ENCODE measurements around the gene ZNF606.

Gene ZNF606

DNA sequence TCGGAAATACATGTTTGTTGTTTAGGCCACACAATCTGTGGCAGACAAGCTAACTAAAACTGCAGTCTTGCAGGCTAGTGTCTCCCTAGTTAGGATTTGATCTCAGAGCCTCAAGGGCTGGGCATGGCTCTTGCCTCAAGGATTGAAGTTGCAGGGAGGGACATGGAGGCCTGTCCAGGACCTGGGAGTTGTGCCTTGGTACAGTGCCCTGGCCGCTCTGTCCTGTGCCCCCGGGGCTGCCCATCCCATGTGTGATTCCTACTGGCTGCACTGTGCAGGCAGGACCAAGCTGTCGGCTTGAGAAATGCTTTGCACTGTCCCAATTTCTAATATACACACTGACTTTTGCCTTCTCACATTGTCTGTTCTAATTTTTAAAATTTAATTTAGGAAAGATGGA is 47.6 kb downstream of the ZNF606 start:
- DNase-seq (ENCODE audit: low read depth): no peak
- H3K4me3 ChIP-seq (ENCODE audit: low read depth, low read length): no peak overlapping the region
- TF ChIP-seq, protein P1, sequence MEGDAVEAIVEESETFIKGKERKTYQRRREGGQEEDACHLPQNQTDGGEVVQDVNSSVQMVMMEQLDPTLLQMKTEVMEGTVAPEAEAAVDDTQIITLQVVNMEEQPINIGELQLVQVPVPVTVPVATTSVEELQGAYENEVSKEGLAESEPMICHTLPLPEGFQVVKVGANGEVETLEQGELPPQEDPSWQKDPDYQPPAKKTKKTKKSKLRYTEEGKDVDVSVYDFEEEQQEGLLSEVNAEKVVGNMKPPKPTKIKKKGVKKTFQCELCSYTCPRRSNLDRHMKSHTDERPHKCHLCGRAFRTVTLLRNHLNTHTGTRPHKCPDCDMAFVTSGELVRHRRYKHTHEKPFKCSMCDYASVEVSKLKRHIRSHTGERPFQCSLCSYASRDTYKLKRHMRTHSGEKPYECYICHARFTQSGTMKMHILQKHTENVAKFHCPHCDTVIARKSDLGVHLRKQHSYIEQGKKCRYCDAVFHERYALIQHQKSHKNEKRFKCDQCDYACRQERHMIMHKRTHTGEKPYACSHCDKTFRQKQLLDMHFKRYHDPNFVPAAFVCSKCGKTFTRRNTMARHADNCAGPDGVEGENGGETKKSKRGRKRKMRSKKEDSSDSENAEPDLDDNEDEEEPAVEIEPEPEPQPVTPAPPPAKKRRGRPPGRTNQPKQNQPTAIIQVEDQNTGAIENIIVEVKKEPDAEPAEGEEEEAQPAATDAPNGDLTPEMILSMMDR (IDR thresholded peaks at IDR 0.05; ENCODE audit: insufficient read depth, low read depth, low read length, missing control alignments): no peak

DNA sequence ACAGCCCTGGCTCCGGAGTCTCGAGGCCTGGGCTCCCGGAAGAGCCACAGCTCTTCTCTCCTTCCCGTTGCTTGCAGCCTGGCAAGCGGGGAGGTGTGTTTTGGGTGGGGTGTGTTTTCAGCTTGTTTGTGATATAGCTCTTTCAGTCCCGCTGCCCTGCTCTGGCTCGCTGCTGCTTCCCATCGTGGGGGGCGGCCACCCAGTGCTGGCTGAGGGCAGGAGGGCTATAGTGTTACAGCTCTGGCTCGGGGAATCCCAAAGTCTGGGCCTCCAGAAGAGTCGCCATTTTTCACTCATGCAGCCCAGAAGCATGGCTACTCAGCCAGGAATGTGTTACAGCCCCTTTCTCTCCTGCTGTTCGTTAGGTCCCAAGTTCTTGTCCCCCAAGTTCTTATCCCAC is 52.9 kb downstream of the ZNF606 start:
- TF ChIP-seq, protein P1 (IDR thresholded peaks at IDR 0.05; ENCODE audit: insufficient read depth, low read depth, low read length, missing control alignments): no peak
- no peak for DNase-seq (ENCODE audit: low read depth)
- H3K4me3 ChIP-seq (ENCODE audit: low read depth, low read length): no peak overlapping the region

DNA sequence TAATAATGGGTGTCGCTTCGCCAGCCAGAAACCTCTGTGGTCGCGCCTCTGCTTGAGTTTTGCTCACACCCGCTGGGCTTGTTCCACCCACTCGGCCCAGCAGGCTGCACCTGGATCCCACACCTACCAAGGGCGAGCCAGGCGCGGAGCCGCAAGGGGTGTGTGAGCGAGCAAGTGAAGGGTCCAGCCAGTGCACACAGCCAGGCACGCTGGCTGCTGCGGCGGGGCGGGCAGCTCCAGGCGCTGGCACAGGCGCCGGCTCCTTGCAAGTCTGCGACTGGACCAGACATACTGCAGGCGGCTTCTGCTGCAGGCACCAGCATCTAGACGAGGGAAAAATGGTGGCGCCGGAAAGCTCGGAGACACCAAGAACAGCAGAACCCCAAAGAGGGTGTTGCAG is 53.3 kb downstream of the ZNF606 start:
- no peak for DNase-seq (ENCODE audit: low read depth)
- TF ChIP-seq, protein P1 (IDR thresholded peaks at IDR 0.05; ENCODE audit: insufficient read depth, low read depth, low read length, missing control alignments): no peak
- H3K4me3 ChIP-seq (ENCODE audit: low read depth, low read length): no peak overlapping the region

DNA sequence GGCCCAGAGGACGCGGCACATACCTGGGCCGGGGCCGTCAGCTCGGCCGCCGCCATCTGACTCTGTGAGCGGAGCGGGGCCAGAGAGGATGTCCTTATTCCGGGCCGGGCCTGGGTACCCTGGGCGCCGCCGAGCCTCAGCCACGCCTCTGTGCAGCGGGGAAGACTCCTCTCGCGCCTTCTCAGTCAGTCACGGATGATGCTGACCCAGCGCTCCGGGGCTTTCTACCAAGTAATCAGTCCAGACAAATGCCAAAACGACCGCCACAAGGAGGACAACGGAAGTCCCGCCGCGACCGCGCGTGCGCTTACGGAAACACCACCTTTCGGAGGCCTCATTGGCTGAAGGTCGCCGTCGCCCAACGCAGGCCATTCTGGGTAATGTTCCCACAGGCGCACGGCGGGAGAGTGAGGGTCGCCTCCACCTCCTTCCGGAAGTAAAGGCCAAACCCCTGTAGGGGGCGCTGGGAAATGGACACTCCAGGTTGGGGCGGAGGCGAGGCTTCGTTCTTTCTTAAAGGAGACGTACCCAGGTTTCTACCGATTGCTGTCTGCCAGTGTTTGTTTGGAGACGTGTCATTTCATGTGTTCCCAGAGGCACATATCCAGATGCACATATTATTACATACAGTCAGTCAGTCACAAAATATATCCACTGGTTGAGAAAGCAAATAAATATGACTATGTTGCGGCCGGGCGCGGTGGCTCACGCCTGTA is 55.0 kb downstream of the ZNF606 start, which contains the start of gene ZNF256:
TSS of gene ZNF256 (minus strand) at position 288 of the 716 bp plus-strand sequence. CDS start at position 56, 232 bp downstream.
- H3K4me3 ChIP-seq (ENCODE audit: low read depth, low read length): peak within 1 kb of the TSS; percentile 85
- TF ChIP-seq, protein P1 (IDR thresholded peaks at IDR 0.05; ENCODE audit: insufficient read depth, low read depth, low read length, missing control alignments): peak; percentile 53
- peak; percentile 96 for DNase-seq (ENCODE audit: low read depth)

DNA sequence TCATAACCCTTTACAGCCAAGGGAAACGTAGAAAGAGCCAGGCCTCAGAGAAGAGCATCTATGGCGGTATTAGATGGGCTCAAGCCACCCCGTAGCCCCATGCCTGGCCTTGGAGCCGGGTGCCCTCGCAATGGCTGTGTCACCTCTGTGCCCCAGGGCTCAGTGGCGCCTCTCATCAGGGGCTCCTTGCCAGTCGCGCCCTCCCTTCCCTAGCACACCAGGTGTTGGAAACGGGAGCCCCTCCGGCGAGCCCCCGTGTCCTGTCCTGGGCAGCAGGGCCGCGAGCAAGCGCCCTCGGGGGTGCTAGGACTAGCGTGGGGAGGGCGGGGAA is 55.6 kb downstream of the ZNF606 start:
- DNase-seq (ENCODE audit: low read depth): no peak
- TF ChIP-seq, protein P1 (IDR thresholded peaks at IDR 0.05; ENCODE audit: insufficient read depth, low read depth, low read length, missing control alignments): no peak

DNA sequence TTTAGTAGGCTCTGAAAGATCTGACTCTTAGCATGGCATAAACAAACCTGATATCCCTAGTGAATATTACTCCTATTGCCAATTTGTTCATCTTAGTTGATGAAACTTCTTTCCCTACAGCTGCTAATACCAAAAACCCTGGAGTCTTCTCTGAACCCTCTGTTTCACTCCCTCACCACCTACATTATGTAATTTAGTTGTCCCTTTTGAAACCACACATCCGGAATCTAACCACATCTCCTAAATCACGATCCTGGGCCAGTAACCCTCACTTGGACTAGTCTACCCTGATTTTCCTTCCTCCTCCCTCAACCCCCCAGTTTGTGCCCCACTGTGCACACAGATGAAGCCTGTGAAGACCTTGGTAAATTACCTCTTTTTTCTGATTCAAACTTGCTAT is 56.3 kb downstream of the ZNF606 start:
- DNase-seq (ENCODE audit: low read depth): no peak
- H3K4me3 ChIP-seq (ENCODE audit: low read depth, low read length): peak overlapping the region; percentile 85
- TF ChIP-seq, protein P1 (IDR thresholded peaks at IDR 0.05; ENCODE audit: insufficient read depth, low read depth, low read length, missing control alignments): no peak

More for the DNA sequence above, 55.6 kb downstream of the ZNF606 start:
- H3K4me3 ChIP-seq (ENCODE audit: low read depth, low read length): peak overlapping the region; percentile 85

DNA sequence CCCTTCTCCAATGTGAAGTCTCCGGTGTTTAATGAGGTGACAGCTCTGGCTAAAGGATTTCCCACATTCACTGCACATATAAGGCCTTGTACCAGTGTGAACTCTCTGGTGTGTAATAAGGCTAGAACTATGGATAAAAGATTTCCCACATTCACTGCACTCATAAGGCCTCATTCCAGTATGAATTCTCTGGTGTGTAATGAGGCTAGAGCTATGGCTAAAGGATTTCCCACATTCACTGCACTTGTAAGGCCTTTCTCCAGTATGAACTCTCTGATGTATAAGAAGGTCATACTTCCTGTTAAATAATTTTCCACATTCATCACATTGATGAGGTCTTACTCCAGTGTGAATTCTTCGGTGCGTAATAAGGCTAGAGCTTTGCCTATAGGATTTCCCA is 61.0 kb downstream of the ZNF606 start:
- no peak for DNase-seq (ENCODE audit: low read depth)
- TF ChIP-seq, protein P1 (IDR thresholded peaks at IDR 0.05; ENCODE audit: insufficient read depth, low read depth, low read length, missing control alignments): no peak
- H3K4me3 ChIP-seq (ENCODE audit: low read depth, low read length): no peak overlapping the region
